DND-41 (cell line): ENCODE data around the gene GLCCI1.

ENCODE experiments used
- ATAC-seq: fragments of 200-7000 bp; cut with Tn5 transposase; 3 replicates; pipeline ENCODE4 v1.9.1; 2021; ENCODE audit warnings: low read depth; ENCODE audit not compliant: insufficient read depth
- DNase-seq: peaks from one replicate; pipeline ENCODE4 v3.0.0-alpha.2; 2020
- H2AFZ ChIP-seq: 2 replicates; pipeline ENCODE4 v1.6.0; 2012; ENCODE audit warnings: low read depth, low read length
- H3K27ac ChIP-seq: 2 replicates; pipeline ENCODE4 v1.5.1; 2012; ENCODE audit warnings: low read length, inconsistent platforms
- H3K27me3 ChIP-seq: fragments of 200-600 bp; sonication (generic); 2 replicates; pipeline ENCODE4 v1.6.0; 2012; ENCODE audit warnings: low read length, mild to moderate bottlenecking, inconsistent platforms; ENCODE audit not compliant: insufficient read depth, poor library complexity
- H3K36me3 ChIP-seq: 2 replicates; pipeline ENCODE4 v1.5.1; 2012; ENCODE audit warnings: low read length, inconsistent platforms; ENCODE audit not compliant: insufficient read depth
- H3K4me1 ChIP-seq: 2 replicates; pipeline ENCODE4 v1.5.1; 2012; ENCODE audit warnings: mild to moderate bottlenecking, low read length; ENCODE audit not compliant: insufficient read depth
- H3K4me2 ChIP-seq: 2 replicates; pipeline ENCODE4 v1.6.0; 2012; ENCODE audit warnings: mild to moderate bottlenecking, moderate library complexity, low read length, inconsistent platforms; ENCODE audit not compliant: insufficient read depth
- H3K4me3 ChIP-seq, 2 experiments: fragments of 200-600 bp in 1 of 2; shearing (Covaris generic) in 1 of 2; 2 replicates each; pipeline ENCODE4 v1.5.1; 2012 to 2016; ENCODE audit warnings: inconsistent platforms in 2 of 2, low read length in 2 of 2, mild to moderate bottlenecking in 2 of 2, low read depth in 1 of 2, moderate library complexity in 1 of 2
- H3K79me2 ChIP-seq: 2 replicates; pipeline ENCODE4 v1.6.0; 2012; ENCODE audit warnings: low read length, inconsistent platforms; ENCODE audit not compliant: insufficient read depth
- H3K9ac ChIP-seq: 2 replicates; pipeline ENCODE4 v1.6.0; 2012; ENCODE audit warnings: low read depth, mild to moderate bottlenecking, inconsistent platforms, low read length, moderate library complexity
- H3K9me3 ChIP-seq: 2 replicates; pipeline ENCODE4 v1.5.1; 2012; ENCODE audit warnings: low read length, moderate library complexity, mild to moderate bottlenecking, inconsistent platforms; ENCODE audit not compliant: insufficient read depth, severe bottlenecking
- H4K20me1 ChIP-seq: 2 replicates; pipeline ENCODE4 v1.6.0; 2012; ENCODE audit warnings: low read length; ENCODE audit not compliant: insufficient read depth
- CTCF ChIP-seq: IDR thresholded peaks from 2 replicates; pipeline ENCODE4 v1.5.1; 2012; ENCODE audit warnings: borderline replicate concordance, low read length, moderate library complexity, mild to moderate bottlenecking; ENCODE audit not compliant: poor library complexity, severe bottlenecking; ENCODE audit errors: extremely low read depth
- EZH2 ChIP-seq: IDR thresholded peaks from 3 replicates; pipeline ENCODE4 v1.6.1; 2012; ENCODE audit warnings: borderline replicate concordance, low read depth, mild to moderate bottlenecking, moderate library complexity, low read length, inconsistent platforms; ENCODE audit not compliant: severe bottlenecking

Gene GLCCI1

GRCh38 chr7:7948232-7948631 is 20.4 kb upstream of the GLCCI1 start:
- H3K4me3 ChIP-seq = no peak overlapping the region
- H2AFZ ChIP-seq = no peak overlapping the region; the same call in 1 of the 2 replicates
- no peaks in the 10 kb centered on the region for H3K79me2 ChIP-seq
- TF ChIP-seq EZH2 (no peak), CTCF (no peak)
- no peaks in the 10 kb centered on the region for H4K20me1 ChIP-seq
- H3K9me3 ChIP-seq = peaks cover 2% of the 10 kb centered on the region
- peak; percentile 23 for DNase-seq
- peak overlapping the region; percentile 43 for H3K4me2 ChIP-seq
- peaks cover 67% of the 10 kb centered on the region for H3K4me1 ChIP-seq
- peak overlapping the region; percentile 96 for H3K27ac ChIP-seq
- H3K9ac ChIP-seq = peak overlapping the region; percentile 46
- ATAC-seq = no peak
- no peaks in the 10 kb centered on the region for H3K27me3 ChIP-seq
- no peaks in the 10 kb centered on the region for H3K36me3 ChIP-seq

GRCh38 chr7:7953806-7954205 is 14.8 kb upstream of the GLCCI1 start:
- Histone ChIP-seq H3K79me2 (no peaks in the 10 kb centered on the region), H2AFZ (no peak overlapping the region), H3K9ac (no peak overlapping the region), H3K27ac (no peak overlapping the region), H3K9me3 (peaks cover 2% of the 10 kb centered on the region), H3K36me3 (no peaks in the 10 kb centered on the region), H3K4me3 (no peak overlapping the region), H3K27me3 (no peaks in the 10 kb centered on the region), H3K4me2 (no peak overlapping the region), H3K4me1 (peaks cover 11% of the 10 kb centered on the region), H4K20me1 (no peaks in the 10 kb centered on the region)
- DNase-seq (no peak), ATAC-seq (no peak)
- no peak for TF ChIP-seq CTCF
- no peak for TF ChIP-seq EZH2

GRCh38 chr7:7956531-7957128 is 12.0 kb upstream of the GLCCI1 start:
- H4K20me1 ChIP-seq = no peaks in the 10 kb centered on the region
- no peak overlapping the region for H3K9ac ChIP-seq
- no peak overlapping the region for H2AFZ ChIP-seq
- no peaks in the 10 kb centered on the region for H3K36me3 ChIP-seq
- no peak for DNase-seq
- no peaks in the 10 kb centered on the region for H3K4me1 ChIP-seq
- H3K4me3 ChIP-seq = no peak overlapping the region
- H3K27me3 ChIP-seq = no peaks in the 10 kb centered on the region
- TF ChIP-seq CTCF (no peak), EZH2 (no peak)
- no peak overlapping the region for H3K4me2 ChIP-seq
- no peak for ATAC-seq
- H3K27ac ChIP-seq = no peak overlapping the region
- no peaks in the 10 kb centered on the region for H3K9me3 ChIP-seq
- H3K79me2 ChIP-seq = no peaks in the 10 kb centered on the region
